Ovary (tissue), 3 donors: ENCODE measurements around the gene LYAR.

ENCODE experiments used
- POLR2A ChIP-seq: fragments of 450-650 bp; IDR thresholded peaks from one replicate; pipeline ENCODE4 v1.6.1; 2017; ENCODE audit warnings: antibody characterized with exemption, mild to moderate bottlenecking, moderate library complexity
- TF ChIP-seq, protein P1 (sequence below), 3 donors: fragments of 450-650 bp in 2 of 3; fragments of 200-600 bp in 1 of 3; IDR thresholded peaks; one replicate each; pipeline versions ENCODE4 v1.5.1 to v1.8.0; 2016 to 2022; ENCODE audit warnings: antibody characterized with exemption in 3 of 3, mild to moderate bottlenecking in 1 of 3
- donor health status: DM: no; HTN: no; CAD: no.

DNA sequence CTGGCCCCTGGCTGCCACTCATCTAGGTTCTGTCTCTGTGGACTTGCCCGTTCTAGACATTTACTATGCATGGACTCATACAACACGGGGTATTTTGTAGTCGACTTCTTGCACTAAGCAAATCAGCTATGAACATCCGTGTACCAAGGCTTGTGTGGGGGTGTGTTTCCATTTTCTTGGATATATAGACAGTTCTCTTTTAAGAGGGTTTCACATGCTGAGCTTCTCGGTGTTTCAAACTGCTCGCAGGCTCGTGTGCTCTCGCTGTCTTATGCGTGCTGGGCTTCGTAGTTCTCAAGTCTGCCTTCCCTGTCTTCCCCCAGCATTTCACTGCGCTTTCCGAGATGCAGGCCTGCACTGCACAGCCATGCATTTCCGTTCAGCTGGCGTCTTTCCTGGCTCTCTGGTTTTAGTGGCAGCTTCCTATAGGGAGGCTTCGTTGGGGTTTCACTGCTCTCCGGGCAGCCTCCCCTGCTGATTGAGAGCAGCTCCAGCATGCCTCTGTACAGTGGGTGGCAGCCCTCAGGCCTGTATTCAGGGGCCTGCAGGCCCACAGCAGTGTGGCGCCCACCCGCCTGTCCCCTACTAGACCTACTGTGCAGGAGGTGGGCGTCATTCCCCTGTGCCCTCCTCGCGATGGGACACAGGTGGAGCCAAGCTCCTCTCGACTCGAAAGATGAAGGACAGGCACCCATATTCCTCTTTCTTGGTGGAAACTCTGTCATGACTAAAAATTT lies 27.7 kb upstream of the LYAR start:
- TF ChIP-seq, protein P1, sequence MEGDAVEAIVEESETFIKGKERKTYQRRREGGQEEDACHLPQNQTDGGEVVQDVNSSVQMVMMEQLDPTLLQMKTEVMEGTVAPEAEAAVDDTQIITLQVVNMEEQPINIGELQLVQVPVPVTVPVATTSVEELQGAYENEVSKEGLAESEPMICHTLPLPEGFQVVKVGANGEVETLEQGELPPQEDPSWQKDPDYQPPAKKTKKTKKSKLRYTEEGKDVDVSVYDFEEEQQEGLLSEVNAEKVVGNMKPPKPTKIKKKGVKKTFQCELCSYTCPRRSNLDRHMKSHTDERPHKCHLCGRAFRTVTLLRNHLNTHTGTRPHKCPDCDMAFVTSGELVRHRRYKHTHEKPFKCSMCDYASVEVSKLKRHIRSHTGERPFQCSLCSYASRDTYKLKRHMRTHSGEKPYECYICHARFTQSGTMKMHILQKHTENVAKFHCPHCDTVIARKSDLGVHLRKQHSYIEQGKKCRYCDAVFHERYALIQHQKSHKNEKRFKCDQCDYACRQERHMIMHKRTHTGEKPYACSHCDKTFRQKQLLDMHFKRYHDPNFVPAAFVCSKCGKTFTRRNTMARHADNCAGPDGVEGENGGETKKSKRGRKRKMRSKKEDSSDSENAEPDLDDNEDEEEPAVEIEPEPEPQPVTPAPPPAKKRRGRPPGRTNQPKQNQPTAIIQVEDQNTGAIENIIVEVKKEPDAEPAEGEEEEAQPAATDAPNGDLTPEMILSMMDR (IDR thresholded peaks at IDR 0.05) = no peak
- no peak for TF ChIP-seq POLR2A
